Testis (tissue), 2 donors: ENCODE results near the gene POU2AF1.

Source experiments
- CTCF ChIP-seq, 3 experiments: fragments of 450-650 bp in 2 of 3; fragments of 200-600 bp in 1 of 3; sonication (generic) in 1 of 3; IDR thresholded peaks; one replicate each; pipeline ENCODE4 v1.5.1; 2016 to 2019; ENCODE audit warnings: antibody characterized with exemption in 3 of 3, mild to moderate bottlenecking in 2 of 3, moderate library complexity in 1 of 3
- POLR2A ChIP-seq: fragments of 450-650 bp; IDR thresholded peaks from one replicate; pipeline ENCODE4 v1.6.1; 2017; ENCODE audit warnings: antibody characterized with exemption, mild to moderate bottlenecking, moderate library complexity

GRCh38 chr11:111306321-111306720 lies 72.8 kb downstream of the POU2AF1 start:
- no peak for TF ChIP-seq POLR2A
- no peak for TF ChIP-seq CTCF (IDR thresholded peaks at IDR 0.05)
